ENCODE results near the gene TEKT2. TPM values are rescaled to one million over a fixed set of nuclear protein-coding genes. Genes with fewer than 3 reads are reported as not detected.

Gene TEKT2
- total RNA-seq, 6 experiments from 2014 or later: not detected

DNA sequence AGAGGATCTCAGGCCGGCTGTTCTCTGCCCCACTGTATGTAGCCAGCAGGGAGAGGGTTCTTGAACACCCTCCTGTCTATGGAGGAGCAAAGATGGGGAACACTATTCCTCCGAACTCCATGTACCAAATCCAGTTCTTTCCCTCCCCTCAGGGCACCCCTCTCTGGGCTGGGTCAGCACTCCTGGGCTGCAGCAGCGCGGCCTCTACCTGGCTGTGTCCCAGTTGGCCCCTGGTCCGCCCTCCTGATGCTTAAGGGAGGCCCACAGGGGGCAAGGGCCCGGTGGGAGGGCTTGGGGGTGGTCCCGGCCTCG, 4.3 kb downstream of the TEKT2 start:
- H3K4me3 Mint-ChIP-seq: peak overlapping the region; percentile 46
- no peak overlapping the region for H3K27ac Mint-ChIP-seq
- H3K4me1 Mint-ChIP-seq (ENCODE audit: low read depth): peaks cover 12% of the 10 kb centered on the region

DNA sequence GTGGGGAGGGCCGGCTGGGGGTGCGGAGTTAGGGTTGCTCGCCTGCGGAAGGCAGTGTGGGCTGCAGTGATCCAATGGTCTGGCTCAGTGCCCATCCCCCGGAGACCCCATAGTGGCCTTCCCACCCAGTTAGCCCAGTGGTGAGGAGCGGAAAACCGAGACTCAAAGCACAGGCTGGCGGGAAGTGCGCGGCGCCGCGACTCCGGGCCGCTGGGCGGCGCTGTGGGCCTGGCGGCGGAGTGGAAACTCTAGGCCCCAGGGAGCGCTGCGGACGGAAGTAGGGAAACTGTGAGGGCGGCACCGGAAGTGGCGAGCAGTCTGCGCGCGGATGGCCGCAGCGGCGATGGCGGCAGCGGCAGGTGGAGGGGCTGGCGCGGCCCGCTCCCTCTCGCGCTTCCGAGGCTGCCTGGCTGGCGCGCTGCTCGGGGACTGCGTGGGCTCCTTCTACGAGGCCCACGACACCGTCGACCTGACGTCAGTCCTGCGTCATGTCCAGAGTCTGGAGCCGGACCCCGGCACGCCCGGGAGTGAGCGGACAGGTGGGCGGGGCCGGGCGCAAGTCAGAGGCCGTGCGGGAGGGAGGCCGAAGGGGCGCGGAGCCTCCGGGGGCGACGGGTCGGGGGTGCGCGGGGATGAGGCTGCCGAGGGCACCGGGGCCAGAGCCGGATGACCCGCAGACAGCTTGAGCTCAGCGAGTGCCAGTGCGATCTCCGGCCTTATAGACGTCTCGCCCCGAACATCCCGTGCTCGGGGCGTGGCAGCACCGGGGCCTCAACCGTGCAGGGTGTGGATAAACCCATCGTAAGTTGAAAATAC, 4.9 kb downstream of the TEKT2 start, which contains the start of gene ADPRS:
ADPRS (plus strand) TSS at position 316 of the 816 bp plus-strand sequence; CDS start at position 329, 13 bp downstream.
- DNase-seq: peak; percentile 79
- TF ChIP-seq, protein P1, sequence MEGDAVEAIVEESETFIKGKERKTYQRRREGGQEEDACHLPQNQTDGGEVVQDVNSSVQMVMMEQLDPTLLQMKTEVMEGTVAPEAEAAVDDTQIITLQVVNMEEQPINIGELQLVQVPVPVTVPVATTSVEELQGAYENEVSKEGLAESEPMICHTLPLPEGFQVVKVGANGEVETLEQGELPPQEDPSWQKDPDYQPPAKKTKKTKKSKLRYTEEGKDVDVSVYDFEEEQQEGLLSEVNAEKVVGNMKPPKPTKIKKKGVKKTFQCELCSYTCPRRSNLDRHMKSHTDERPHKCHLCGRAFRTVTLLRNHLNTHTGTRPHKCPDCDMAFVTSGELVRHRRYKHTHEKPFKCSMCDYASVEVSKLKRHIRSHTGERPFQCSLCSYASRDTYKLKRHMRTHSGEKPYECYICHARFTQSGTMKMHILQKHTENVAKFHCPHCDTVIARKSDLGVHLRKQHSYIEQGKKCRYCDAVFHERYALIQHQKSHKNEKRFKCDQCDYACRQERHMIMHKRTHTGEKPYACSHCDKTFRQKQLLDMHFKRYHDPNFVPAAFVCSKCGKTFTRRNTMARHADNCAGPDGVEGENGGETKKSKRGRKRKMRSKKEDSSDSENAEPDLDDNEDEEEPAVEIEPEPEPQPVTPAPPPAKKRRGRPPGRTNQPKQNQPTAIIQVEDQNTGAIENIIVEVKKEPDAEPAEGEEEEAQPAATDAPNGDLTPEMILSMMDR (IDR thresholded peaks at IDR 0.05): peak; percentile 99
- Mint-ChIP-seq H3K27ac (peak within 1 kb of the TSS; percentile 95), H3K36me3 (ENCODE audit: low read depth) (peaks cover 11% of the 10 kb centered on the region), H3K27me3 (ENCODE audit: insufficient read depth) (peaks cover 4% of the 10 kb centered on the region; the same call in 1 of the 2 replicates), H3K9me3 (no peaks in the 10 kb centered on the region), H3K4me1 (ENCODE audit: low read depth) (peaks cover 12% of the 10 kb centered on the region), H3K4me3 (peak within 1 kb of the TSS; percentile 98)

More for the DNA sequence above, 4.3 kb downstream of the TEKT2 start:
- Mint-ChIP-seq H3K27me3 (ENCODE audit: insufficient read depth) (peaks cover 4% of the 10 kb centered on the region; the same call in 1 of the 2 replicates), H3K9me3 (no peaks in the 10 kb centered on the region), H3K36me3 (ENCODE audit: low read depth) (peaks cover 11% of the 10 kb centered on the region)
- TF ChIP-seq, protein P1 (IDR thresholded peaks at IDR 0.05): no peak
- no peak for DNase-seq

DNA sequence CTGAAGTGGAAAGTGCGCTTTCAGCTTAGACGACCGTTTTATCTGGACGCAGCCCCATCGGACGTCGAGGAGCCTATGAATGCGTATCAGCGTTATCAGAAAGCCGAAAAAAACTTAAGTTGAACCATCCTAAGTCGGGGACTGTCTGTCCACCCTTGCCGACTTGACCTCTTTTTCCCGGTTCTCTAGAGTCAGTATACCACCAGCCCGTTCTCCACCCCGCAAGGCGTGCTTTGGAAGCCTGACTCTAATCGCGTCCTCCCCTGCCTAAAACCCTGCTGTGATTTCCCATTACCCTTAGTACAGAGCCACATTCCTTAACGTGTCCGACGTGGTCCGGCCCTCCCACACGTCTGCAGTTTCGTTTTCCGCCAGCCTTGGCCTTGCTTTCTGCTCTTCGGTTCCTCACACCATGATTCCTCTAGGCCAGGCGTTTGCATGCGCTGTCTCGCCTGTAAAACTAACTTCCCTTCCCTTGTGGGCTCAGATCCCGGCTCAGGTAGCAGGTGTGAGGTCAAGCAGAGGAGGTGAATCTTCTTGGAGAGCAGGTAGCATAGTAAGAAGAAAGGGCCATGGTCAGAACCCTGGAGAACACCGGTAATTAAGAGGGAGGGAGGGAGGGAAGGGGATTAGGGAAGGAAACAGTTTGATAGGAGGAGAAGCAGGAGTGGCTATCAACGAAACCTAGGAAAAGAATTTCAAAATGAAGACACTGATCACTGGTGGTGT, 5.7 kb downstream of the TEKT2 start:
- Mint-ChIP-seq H3K4me3 (peak overlapping the region; percentile 98), H3K27me3 (ENCODE audit: insufficient read depth) (peaks cover 4% of the 10 kb centered on the region; the same call in 1 of the 2 replicates), H3K27ac (peak overlapping the region; percentile 95), H3K9me3 (no peaks in the 10 kb centered on the region), H3K36me3 (ENCODE audit: low read depth) (peaks cover 11% of the 10 kb centered on the region), H3K4me1 (ENCODE audit: low read depth) (peaks cover 12% of the 10 kb centered on the region)
- TF ChIP-seq, protein P1 (IDR thresholded peaks at IDR 0.05): no peak
- DNase-seq: no peak

DNA sequence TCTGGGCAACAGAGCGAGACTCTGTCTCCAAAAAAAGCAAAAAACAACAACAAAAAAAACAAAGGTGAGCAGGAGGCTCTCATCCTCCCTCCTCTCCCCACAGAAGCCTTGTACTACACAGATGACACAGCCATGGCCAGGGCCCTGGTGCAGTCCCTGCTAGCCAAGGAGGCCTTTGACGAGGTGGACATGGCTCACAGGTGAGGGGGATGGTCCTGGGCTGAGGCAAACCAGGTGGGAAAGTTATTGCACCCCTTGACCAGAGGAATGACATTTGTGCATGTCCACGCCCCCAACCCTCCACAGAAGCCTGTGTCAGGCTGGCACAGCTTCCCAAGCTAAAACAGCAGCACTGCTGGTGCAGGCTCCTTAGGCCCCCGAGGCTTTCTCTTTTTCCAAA, 7.2 kb downstream of the TEKT2 start:
- no peak overlapping the region for H3K27ac Mint-ChIP-seq

DNA sequence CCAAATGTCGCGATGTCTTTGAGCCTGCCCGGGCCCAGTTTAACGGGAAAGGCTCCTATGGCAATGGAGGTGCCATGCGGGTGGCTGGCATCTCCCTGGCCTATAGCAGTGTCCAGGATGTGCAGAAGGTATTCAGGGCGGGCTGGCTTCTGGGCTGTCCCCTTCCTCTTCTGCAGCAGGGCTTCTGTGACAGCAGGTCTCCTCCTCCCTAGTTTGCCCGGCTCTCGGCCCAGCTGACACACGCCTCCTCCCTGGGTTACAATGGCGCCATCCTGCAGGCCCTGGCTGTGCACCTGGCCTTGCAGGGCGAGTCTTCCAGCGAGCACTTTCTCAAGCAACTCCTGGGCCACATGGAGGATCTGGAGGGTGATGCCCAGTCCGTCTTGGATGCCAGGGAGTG, 7.8 kb downstream of the TEKT2 start:
- H3K36me3 Mint-ChIP-seq (ENCODE audit: low read depth): peaks cover 11% of the 10 kb centered on the region
- DNase-seq: no peak
- no peak overlapping the region for H3K4me3 Mint-ChIP-seq
- peaks cover 4% of the 10 kb centered on the region; the same call in 1 of the 2 replicates for H3K27me3 Mint-ChIP-seq (ENCODE audit: insufficient read depth)
- peaks cover 22% of the 10 kb centered on the region for H3K4me1 Mint-ChIP-seq (ENCODE audit: low read depth)
- H3K27ac Mint-ChIP-seq: no peak overlapping the region
- no peaks in the 10 kb centered on the region for H3K9me3 Mint-ChIP-seq
- TF ChIP-seq, protein P1 (IDR thresholded peaks at IDR 0.05): no peak

More for the DNA sequence above, 7.2 kb downstream of the TEKT2 start:
- H3K4me3 Mint-ChIP-seq: no peak overlapping the region
- peaks cover 11% of the 10 kb centered on the region for H3K36me3 Mint-ChIP-seq (ENCODE audit: low read depth)
- TF ChIP-seq, protein P1 (IDR thresholded peaks at IDR 0.05): no peak
- peaks cover 17% of the 10 kb centered on the region for H3K4me1 Mint-ChIP-seq (ENCODE audit: low read depth)
- DNase-seq: no peak
- no peaks in the 10 kb centered on the region for H3K9me3 Mint-ChIP-seq
- H3K27me3 Mint-ChIP-seq (ENCODE audit: insufficient read depth): peaks cover 4% of the 10 kb centered on the region; the same call in 1 of the 2 replicates

Measured in HFFc6 (cell line).